GM12878 (cell line): ENCODE measurements around the gene CDK2. TPM values are rescaled to one million over a fixed set of nuclear protein-coding genes. Genes with fewer than 3 reads are reported as not detected.

Experiments
- ATAC-seq: fragments of 200-7000 bp; cut with Tn5 transposase; 3 replicates; pipeline ENCODE4 v1.9.1; 2020; ENCODE audit warnings: mild to moderate bottlenecking, moderate library complexity
- BruUV-seq: library from RNA; stranded (reverse); fragments of 400-500 nt; replicated peaks from 2 replicates; lab custom pipeline; 2021; lab: Mats Ljungman, UMichigan
- CTCF ChIA-PET: fragments of 300-600 bp; sonication (Branson Sonifier 250); formaldehyde crosslinking; extraction: SDS; loops from one replicate; lab custom pipeline; 2021; ENCODE audit warnings: inconsistent platforms; lab: Yijun Ruan, JAX
- POLR2A ChIA-PET: fragments of 350-600 bp; formaldehyde crosslinking; extraction: SDS; loops from one replicate; lab custom pipeline; 2021; ENCODE audit warnings: inconsistent platforms; lab: Charles Lee
- RAD21 ChIA-PET: fragments of 300-600 bp; sonication (Branson Sonifier 250); formaldehyde crosslinking; loops from one replicate; lab custom pipeline; 2023; ENCODE audit warnings: antibody characterized with exemption; ENCODE audit not compliant: unreplicated experiment; lab: Charles Lee
- SMC1A ChIA-PET: fragments of 300-600 bp; sonication (Branson Sonifier 250); formaldehyde crosslinking; loops from one replicate; lab custom pipeline; 2023; ENCODE audit not compliant: unreplicated experiment, uncharacterized antibody; lab: Charles Lee
- DNase-seq: peaks from one replicate; pipeline ENCODE4 v3.0.0-alpha.2; 2011; ENCODE audit warnings: low read depth, low spot score
- FAIRE-seq: peaks from 3 replicates; lab custom pipeline; 2011; peaks lifted over from hg19 to GRCh38; lab: Jason Lieb, UNC
- H2AFZ ChIP-seq: 2 replicates; pipeline ENCODE4 v1.6.0; 2011; ENCODE audit warnings: low read depth, low read length, control low read depth; ENCODE audit not compliant: control insufficient read depth
- H3K27ac ChIP-seq: 2 replicates; pipeline ENCODE4 v1.5.1; 2011; ENCODE audit warnings: control low read depth; ENCODE audit not compliant: control insufficient read depth, insufficient read depth
- H3K27me3 ChIP-seq, 2 experiments: replicated peaks in 1 of 2; 2 replicates each; pipeline versions ENCODE4 v1.6.0 to v1.6.1; 2011; ENCODE audit warnings: low read length in 1 of 2; ENCODE audit not compliant: control insufficient read depth in 2 of 2, insufficient read depth in 2 of 2
- H3K36me3 ChIP-seq, 2 experiments: 2 replicates each; pipeline ENCODE4 v1.5.1; 2011; ENCODE audit warnings: low read length in 1 of 2; ENCODE audit not compliant: control insufficient read depth in 2 of 2, insufficient read depth in 2 of 2
- H3K4me1 ChIP-seq: 2 replicates; pipeline ENCODE4 v1.6.1; 2011; ENCODE audit warnings: mild to moderate bottlenecking, low read length, moderate library complexity, mixed read lengths; ENCODE audit not compliant: control insufficient read depth, insufficient read depth
- H3K4me2 ChIP-seq: 2 replicates; pipeline ENCODE4 v1.6.0; 2011; ENCODE audit warnings: control low read depth; ENCODE audit not compliant: control insufficient read depth, insufficient read depth
- H3K4me3 ChIP-seq: fragments of 200-600 bp; sonication (generic); 2 replicates; pipeline ENCODE4 v1.5.1; 2016
- H3K79me2 ChIP-seq: 2 replicates; pipeline ENCODE4 v1.6.0; 2011; ENCODE audit warnings: low read length; ENCODE audit not compliant: control insufficient read depth, insufficient read depth
- H3K9ac ChIP-seq: 2 replicates; pipeline ENCODE4 v1.8.0; 2011; ENCODE audit warnings: low read length, control low read depth, mixed read lengths; ENCODE audit not compliant: control insufficient read depth, insufficient read depth
- H3K9me3 ChIP-seq: replicated peaks from 3 replicates; pipeline ENCODE4 v1.5.1; 2011; ENCODE audit warnings: mild to moderate bottlenecking, low read length; ENCODE audit not compliant: control insufficient read depth, insufficient read depth
- H4K20me1 ChIP-seq: 2 replicates; pipeline ENCODE4 v1.6.0; 2011; ENCODE audit not compliant: control insufficient read depth, insufficient read depth
- BCL11A ChIP-seq: IDR thresholded peaks from 2 replicates; pipeline ENCODE4 v1.6.1; 2011; ENCODE audit warnings: low read depth, low read length
- CHD2 ChIP-seq: IDR thresholded peaks from 2 replicates; pipeline ENCODE4 v1.6.1; 2011; ENCODE audit warnings: low read depth, low read length, improper control_type of control experiment, borderline replicate concordance
- EGR1 ChIP-seq, 2 experiments: IDR thresholded peaks; 1 replicate in 1 of 2; 2 replicates in 1 of 2; pipeline ENCODE4 v1.6.1; 2011 to 2012; ENCODE audit warnings: low read depth in 2 of 2, low read length in 2 of 2, borderline replicate concordance in 1 of 2, mild to moderate bottlenecking in 1 of 2, moderate library complexity in 1 of 2
- GATAD2B ChIP-seq: fragments of 450-650 bp; conservative IDR thresholded peaks from 2 replicates; pipeline ENCODE4 v1.6.1; 2017; ENCODE audit warnings: low read depth, mild to moderate bottlenecking, moderate library complexity
- IRF4 ChIP-seq: IDR thresholded peaks from 2 replicates; pipeline ENCODE4 v1.6.1; 2011; ENCODE audit warnings: low read depth, low read length
- JUNB ChIP-seq: IDR thresholded peaks from 2 replicates; pipeline ENCODE4 v1.6.1; 2016; ENCODE audit warnings: antibody characterized with exemption, mild to moderate bottlenecking
- MEF2B ChIP-seq: fragments of 450-650 bp; IDR thresholded peaks from 2 replicates; pipeline ENCODE4 v1.6.1; 2018; ENCODE audit warnings: mild to moderate bottlenecking, moderate library complexity; ENCODE audit not compliant: partially characterized antibody, poor library complexity, severe bottlenecking
- MTA3 ChIP-seq: IDR thresholded peaks from 2 replicates; pipeline ENCODE4 v1.6.1; 2012; ENCODE audit warnings: low read length, inconsistent platforms, borderline replicate concordance
- NFXL1 ChIP-seq: fragments of 450-650 bp; IDR thresholded peaks from 2 replicates; pipeline ENCODE4 v1.6.1; 2017; ENCODE audit warnings: antibody characterized with exemption, mild to moderate bottlenecking, borderline replicate concordance
- SMAD5 ChIP-seq: IDR thresholded peaks from 2 replicates; pipeline ENCODE4 v1.6.1; 2016; ENCODE audit warnings: antibody characterized with exemption, low read depth
- SPI1 ChIP-seq: IDR thresholded peaks from 2 replicates; pipeline ENCODE4 v1.6.1; 2011; ENCODE audit warnings: low read depth, mild to moderate bottlenecking, low read length, moderate library complexity, borderline replicate concordance; ENCODE audit not compliant: insufficient read depth
- SREBF1 ChIP-seq: IDR thresholded peaks from 2 replicates; pipeline ENCODE4 v1.6.1; 2012; ENCODE audit warnings: mild to moderate bottlenecking, low read length
- SRF ChIP-seq, 2 experiments: IDR thresholded peaks; 2 replicates each; pipeline ENCODE4 v1.6.1; 2011; ENCODE audit warnings: low read depth in 2 of 2, low read length in 2 of 2, mild to moderate bottlenecking in 1 of 2, moderate library complexity in 1 of 2
- WGBS: methylation state at CpG from one replicate; pipeline ENCODE4 v1.1.6; 2016; ENCODE audit warnings: low lambda C conversion rate; ENCODE audit not compliant: insufficient replicate concordance, insufficient coverage; ENCODE audit errors: missing lambda C conversion rate; 5-methylcytosine and 5-hydroxymethylcytosine counted together
- in situ Hi-C: fragments of 300-500 bp; cut with MboI; formaldehyde crosslinking; loops from 9 replicates; pipeline ENCODE4 v1.14.3; 2018; ENCODE audit warnings: mixed read lengths
- intact Hi-C: fragments of 100-400 bp; cut with micrococcal nuclease; formaldehyde crosslinking; loops from one replicate; pipeline ENCODE4 v1.14.2; 2022; ENCODE audit not compliant: unreplicated experiment
- polyA plus RNA-seq, 11 experiments: library from polyadenylated mRNA; depleted of rRNA in 4 of 11; unstranded in 6 of 11; stranded (reverse) in 5 of 11; fragments of >200 nt; fragmentation: Nextera tagmentation in 4 of 11; fragmentation: Illumina TruSeq in 1 of 11; extraction: Ambion mirVana in 4 of 11; extraction: Trizol in 1 of 11; gene quantifications; 1 replicate in 1 of 11; 2 replicates in 10 of 11; pipeline versions ENCODE4 v1.2.1 to v1.2.3, GENCODE V29; 2011 to 2016; ENCODE audit warnings: inconsistent platforms in 2 of 11, missing spikeins in 2 of 11, low read depth in 1 of 11
- total RNA-seq, 4 experiments: library from RNA; depleted of rRNA in 3 of 4; stranded (reverse); fragments of >200 nt in 3 of 4; fragmentation: Illumina TruSeq in 1 of 4; extraction: Trizol in 1 of 4; gene quantifications; 2 replicates each; pipeline versions ENCODE4 v1.2.1 to v1.2.3, GENCODE V29; 2013 to 2021
- TF ChIP-seq, protein P1 (sequence below): fragments of 450-650 bp; IDR thresholded peaks from 2 replicates; pipeline ENCODE4 v1.6.1; 2017; ENCODE audit warnings: mild to moderate bottlenecking
- TF ChIP-seq, protein P2 (sequence below): fragments of 450-650 bp; formaldehyde crosslinking; IDR thresholded peaks from 2 replicates; pipeline ENCODE4 v1.4.0; 2022; ENCODE audit warnings: mild to moderate bottlenecking, moderate library complexity

Gene CDK2
- total and polyA plus RNA-seq, 10 of the 15 experiments (the other 5 are each of a cell fraction or from before 2014, with no cell fraction given), result 13.1 to 138 (median 82.2) TPM

DNA sequence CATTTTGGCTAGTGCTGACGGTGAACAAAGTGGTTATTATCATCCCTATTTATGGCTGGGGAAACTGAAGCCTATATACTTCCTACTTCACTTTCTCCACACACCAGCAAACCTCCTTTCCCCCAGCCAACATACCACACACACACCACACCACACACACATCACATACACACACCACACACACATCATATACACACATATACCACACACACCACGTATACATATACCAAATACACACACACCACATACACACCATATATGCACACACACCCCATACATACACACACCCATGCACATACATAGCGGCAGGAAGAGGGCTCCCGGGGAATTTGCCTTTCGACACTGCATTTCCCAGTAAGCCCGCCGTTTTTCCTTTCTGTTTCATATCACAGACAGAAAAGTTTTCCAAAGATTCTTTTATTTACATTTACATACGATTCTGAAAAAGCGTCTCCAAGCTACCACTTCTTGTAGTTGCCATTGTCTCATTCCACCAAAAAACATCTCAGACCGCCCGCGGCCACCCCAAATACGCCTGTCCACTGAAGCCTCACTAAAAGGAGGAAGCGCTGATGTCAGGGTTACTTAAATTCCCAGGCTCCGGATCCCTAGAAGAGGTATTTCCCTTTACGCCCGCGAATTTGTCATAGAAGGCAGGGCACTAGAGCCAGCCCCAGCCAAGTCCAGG, 6.4 kb downstream of the CDK2 start (continued):
- TF ChIP-seq NFXL1 (no peak), MTA3 (0 out of 2 replicates have a peak, but pooled peaks have one; percentile 33), SMAD5 (0 out of 2 replicates have a peak, but pooled peaks have one; percentile 44), SPI1 (peak; percentile 56; the same call in 1 of the 2 replicates)

- in situ Hi-C loops, result no loop called here
- RAD21 ChIA-PET, result interaction anchor here (0.5 to 3.5 kb wide), 29 partner anchors 11 to 685 kb away, joined by 3 to 56 read pairs (median 4); partner anchors contain the start of genes CD63, DGKA, DNAJC14 and ESYT1
- TF ChIP-seq, protein P1, sequence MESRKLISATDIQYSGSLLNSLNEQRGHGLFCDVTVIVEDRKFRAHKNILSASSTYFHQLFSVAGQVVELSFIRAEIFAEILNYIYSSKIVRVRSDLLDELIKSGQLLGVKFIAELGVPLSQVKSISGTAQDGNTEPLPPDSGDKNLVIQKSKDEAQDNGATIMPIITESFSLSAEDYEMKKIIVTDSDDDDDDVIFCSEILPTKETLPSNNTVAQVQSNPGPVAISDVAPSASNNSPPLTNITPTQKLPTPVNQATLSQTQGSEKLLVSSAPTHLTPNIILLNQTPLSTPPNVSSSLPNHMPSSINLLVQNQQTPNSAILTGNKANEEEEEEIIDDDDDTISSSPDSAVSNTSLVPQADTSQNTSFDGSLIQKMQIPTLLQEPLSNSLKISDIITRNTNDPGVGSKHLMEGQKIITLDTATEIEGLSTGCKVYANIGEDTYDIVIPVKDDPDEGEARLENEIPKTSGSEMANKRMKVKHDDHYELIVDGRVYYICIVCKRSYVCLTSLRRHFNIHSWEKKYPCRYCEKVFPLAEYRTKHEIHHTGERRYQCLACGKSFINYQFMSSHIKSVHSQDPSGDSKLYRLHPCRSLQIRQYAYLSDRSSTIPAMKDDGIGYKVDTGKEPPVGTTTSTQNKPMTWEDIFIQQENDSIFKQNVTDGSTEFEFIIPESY, result no peak; the same call in 1 of the 2 replicates
- TF ChIP-seq JUNB (no peak), CHD2 (peak; percentile 99), SRF (IDR thresholded peaks at IDR 0.05; ENCODE audit: low read depth in 2 of 2, low read length in 2 of 2) (0 out of 4 replicates have a peak, but pooled peaks of 1 of the 2 experiments have one; percentile 34), SREBF1 (peak; percentile 73; the same call in 1 of the 2 replicates), MEF2B (no peak), EGR1 (IDR thresholded peaks at IDR 0.05; ENCODE audit: borderline replicate concordance in 1 of 2, low read depth in 2 of 2, low read length in 2 of 2) (no peak), GATAD2B (no peak), IRF4 (no peak), BCL11A (no peak)
- TF ChIP-seq, protein P2, sequence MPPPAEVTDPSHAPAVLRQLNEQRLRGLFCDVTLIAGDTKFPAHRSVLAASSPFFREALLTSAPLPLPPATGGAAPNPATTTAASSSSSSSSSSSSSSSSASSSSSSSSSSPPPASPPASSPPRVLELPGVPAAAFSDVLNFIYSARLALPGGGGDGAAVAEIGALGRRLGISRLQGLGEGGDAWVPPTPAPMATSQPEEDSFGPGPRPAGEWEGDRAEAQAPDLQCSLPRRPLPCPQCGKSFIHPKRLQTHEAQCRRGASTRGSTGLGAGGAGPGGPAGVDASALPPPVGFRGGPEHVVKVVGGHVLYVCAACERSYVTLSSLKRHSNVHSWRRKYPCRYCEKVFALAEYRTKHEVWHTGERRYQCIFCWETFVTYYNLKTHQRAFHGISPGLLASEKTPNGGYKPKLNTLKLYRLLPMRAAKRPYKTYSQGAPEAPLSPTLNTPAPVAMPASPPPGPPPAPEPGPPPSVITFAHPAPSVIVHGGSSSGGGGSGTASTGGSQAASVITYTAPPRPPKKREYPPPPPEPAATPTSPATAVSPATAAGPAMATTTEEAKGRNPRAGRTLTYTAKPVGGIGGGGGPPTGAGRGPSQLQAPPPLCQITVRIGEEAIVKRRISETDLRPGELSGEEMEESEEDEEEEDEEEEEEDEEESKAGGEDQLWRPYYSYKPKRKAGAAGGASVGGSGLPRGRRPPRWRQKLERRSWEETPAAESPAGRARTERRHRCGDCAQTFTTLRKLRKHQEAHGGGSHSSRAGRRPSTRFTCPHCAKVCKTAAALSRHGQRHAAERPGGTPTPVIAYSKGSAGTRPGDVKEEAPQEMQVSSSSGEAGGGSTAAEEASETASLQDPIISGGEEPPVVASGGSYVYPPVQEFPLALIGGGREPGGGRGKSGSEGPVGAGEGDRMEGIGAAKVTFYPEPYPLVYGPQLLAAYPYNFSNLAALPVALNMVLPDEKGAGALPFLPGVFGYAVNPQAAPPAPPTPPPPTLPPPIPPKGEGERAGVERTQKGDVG, result no peak
Observed at GRCh38 chr12:55973599-55974307, 7.1 kb downstream of the CDK2 start, which contains the start of gene RAB5B. Gene RAB5B (plus strand): TSS chr12:55974078. CDS start chr12:55986961, 12,883 bp downstream.

More at GRCh38 chr12:55973599-55974307, 7.1 kb downstream of the CDK2 start, which contains the start of gene RAB5B:
- Histone ChIP-seq H3K79me2 (peaks cover 44% of the 10 kb centered on the region), H3K4me2 (peak within 1 kb of the TSS; percentile 80), H3K9ac (peak within 1 kb of the TSS; percentile 86), H3K9me3 (no peaks in the 10 kb centered on the region), H3K4me1 (peaks cover 2% of the 10 kb centered on the region; the same call in 1 of the 2 replicates), H3K36me3 (peaks cover 0 to 14% of the 10 kb centered on the region in 2 experiments), H4K20me1 (no peaks in the 10 kb centered on the region), H3K27ac (peak within 1 kb of the TSS; percentile 85), H2AFZ (peak within 1 kb of the TSS; percentile 88), H3K4me3 (peak within 1 kb of the TSS; percentile 88), H3K27me3 (no peaks in the 10 kb centered on the region)
- FAIRE-seq, result peak; percentile 97
- ChIA-PET POLR2A (interaction anchor here (0.5 to 3.6 kb wide), 41 partner anchors 10 to 1649 kb away, joined by 3 to 85 read pairs (median 6); partner anchors contain the start of genes CD63, COPZ1, DGKA and DNAJC14), SMC1A (interaction anchor here (0.8 to 2.9 kb wide), 19 partner anchors 9 to 235 kb away, joined by 3 to 37 read pairs (median 4); partner anchors contain the start of genes DNAJC14, ORMDL2, SARNP and SUOX), CTCF (interaction anchor here (0.7 to 3.1 kb wide), 18 partner anchors 9 to 235 kb away, joined by 3 to 55 read pairs (median 5); partner anchors contain the start of genes ORMDL2, PYM1 and SUOX)
- no TSS peak for BruUV-seq
- peak; percentile 91 for ATAC-seq
- intact Hi-C loops, result loop anchor here (1.0 to 5.0 kb wide), 4 partner anchors 42 to 474 kb away; partner anchors contain the start of genes DGKA, DNAJC14, RPS26 and TIMELESS
- DNase-seq, result peak; percentile 100
- under 1% methylated on average over 39 of the region's 39 CpGs for WGBS
